ENCODE results near the gene SLC37A3.

SLC37A3 gene

GRCh38 chr7:140297192-140297591 lies 101.1 kb downstream of the SLC37A3 start:
- H3K4me3 ChIP-seq (ENCODE audit: low read length) = no peak overlapping the region

GRCh38 chr7:140295224-140295738 lies 103.0 kb downstream of the SLC37A3 start:
- TF ChIP-seq, protein P1, sequence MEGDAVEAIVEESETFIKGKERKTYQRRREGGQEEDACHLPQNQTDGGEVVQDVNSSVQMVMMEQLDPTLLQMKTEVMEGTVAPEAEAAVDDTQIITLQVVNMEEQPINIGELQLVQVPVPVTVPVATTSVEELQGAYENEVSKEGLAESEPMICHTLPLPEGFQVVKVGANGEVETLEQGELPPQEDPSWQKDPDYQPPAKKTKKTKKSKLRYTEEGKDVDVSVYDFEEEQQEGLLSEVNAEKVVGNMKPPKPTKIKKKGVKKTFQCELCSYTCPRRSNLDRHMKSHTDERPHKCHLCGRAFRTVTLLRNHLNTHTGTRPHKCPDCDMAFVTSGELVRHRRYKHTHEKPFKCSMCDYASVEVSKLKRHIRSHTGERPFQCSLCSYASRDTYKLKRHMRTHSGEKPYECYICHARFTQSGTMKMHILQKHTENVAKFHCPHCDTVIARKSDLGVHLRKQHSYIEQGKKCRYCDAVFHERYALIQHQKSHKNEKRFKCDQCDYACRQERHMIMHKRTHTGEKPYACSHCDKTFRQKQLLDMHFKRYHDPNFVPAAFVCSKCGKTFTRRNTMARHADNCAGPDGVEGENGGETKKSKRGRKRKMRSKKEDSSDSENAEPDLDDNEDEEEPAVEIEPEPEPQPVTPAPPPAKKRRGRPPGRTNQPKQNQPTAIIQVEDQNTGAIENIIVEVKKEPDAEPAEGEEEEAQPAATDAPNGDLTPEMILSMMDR (conservative IDR thresholded peaks at IDR 0.05; ENCODE audit: low read length) = no peak
- DNase-seq (ENCODE audit: low read depth) = no peak

More at GRCh38 chr7:140297192-140297591, 101.1 kb downstream of the SLC37A3 start:
- TF ChIP-seq, protein P1 (conservative IDR thresholded peaks at IDR 0.05; ENCODE audit: low read length) = no peak
- no peak for DNase-seq (ENCODE audit: low read depth)

GRCh38 chr7:140294454-140294853 lies 103.9 kb downstream of the SLC37A3 start:
- no peak for DNase-seq (ENCODE audit: low read depth)
- H3K4me3 ChIP-seq (ENCODE audit: low read length) = no peak overlapping the region
- TF ChIP-seq, protein P1 (conservative IDR thresholded peaks at IDR 0.05; ENCODE audit: low read length) = no peak

More at GRCh38 chr7:140295224-140295738, 103.0 kb downstream of the SLC37A3 start:
- no peak overlapping the region for H3K4me3 ChIP-seq (ENCODE audit: low read length)

DNA sequence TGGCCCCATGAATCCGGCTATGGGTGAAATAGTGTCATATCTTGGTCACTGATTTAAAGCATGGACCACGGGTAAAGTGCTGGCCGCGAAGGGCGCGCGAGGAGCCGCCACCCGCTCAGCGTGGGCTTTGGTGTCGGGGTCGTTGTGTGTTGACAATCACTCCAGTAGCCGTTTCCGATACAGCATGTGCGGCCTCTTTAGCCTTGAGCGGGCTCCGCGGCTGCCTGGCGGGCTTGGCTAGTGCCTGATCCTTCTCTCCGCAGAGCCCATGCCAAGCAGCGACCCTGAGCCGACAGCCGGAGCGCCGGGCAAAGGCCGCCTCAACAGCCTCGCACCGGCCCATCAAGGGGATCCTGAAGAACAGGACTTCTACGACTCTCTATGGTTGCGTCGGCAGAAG lies 105.9 kb downstream of the SLC37A3 start:
- TF ChIP-seq, protein P1 (conservative IDR thresholded peaks at IDR 0.05; ENCODE audit: low read length) = no peak

GRCh38 chr7:140289804-140290203 lies 108.5 kb downstream of the SLC37A3 start:
- no peak overlapping the region for H3K4me3 ChIP-seq (ENCODE audit: low read length)
- no peak for DNase-seq (ENCODE audit: low read depth)
- TF ChIP-seq, protein P1 (conservative IDR thresholded peaks at IDR 0.05; ENCODE audit: low read length) = no peak

More for the DNA sequence above, 105.9 kb downstream of the SLC37A3 start:
- DNase-seq (ENCODE audit: low read depth) = no peak
- H3K4me3 ChIP-seq (ENCODE audit: low read length) = no peak overlapping the region

DNA sequence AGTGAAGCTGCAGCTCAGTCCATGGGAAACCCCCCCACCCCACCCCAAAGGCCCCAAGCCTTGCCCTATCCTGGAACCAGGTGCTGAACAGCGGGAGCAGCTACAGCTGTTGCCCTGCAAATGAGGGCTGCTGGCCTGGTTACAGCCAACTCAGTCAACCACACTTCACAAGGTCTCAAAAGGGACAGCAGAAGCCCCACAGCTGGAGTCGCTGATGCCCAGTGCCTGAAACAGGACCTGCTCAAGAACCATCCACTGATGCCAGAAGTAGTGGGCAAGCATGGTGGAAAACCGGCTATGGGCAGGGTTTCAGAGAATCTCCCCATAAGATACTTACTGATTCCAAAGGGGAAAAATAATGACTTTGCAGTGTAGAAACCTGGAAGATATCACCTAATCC lies 110.3 kb downstream of the SLC37A3 start:
- TF ChIP-seq, protein P1 (conservative IDR thresholded peaks at IDR 0.05; ENCODE audit: low read length) = no peak
- DNase-seq (ENCODE audit: low read depth) = no peak
- H3K4me3 ChIP-seq (ENCODE audit: low read length) = no peak overlapping the region

- DNase-seq (ENCODE audit: low read depth) = no peak
- TF ChIP-seq, protein P1 (conservative IDR thresholded peaks at IDR 0.05; ENCODE audit: low read length) = no peak
- H3K4me3 ChIP-seq (ENCODE audit: low read length) = no peak overlapping the region
These were observed 112.4 kb downstream of the SLC37A3 start for GRCh38 chr7:140285938-140286337.
